Rectal smooth muscle tissue (tissue), 1 donor: ENCODE data around the gene RBBP8NL.

Experiments
- H3K27ac ChIP-seq: one replicate; pipeline ENCODE4 v1.7.0; 2013; ENCODE audit warnings: low read depth, low read length, inconsistent platforms
- H3K27me3 ChIP-seq: one replicate; pipeline ENCODE4 v1.7.0; 2013; ENCODE audit warnings: low read length; ENCODE audit not compliant: control insufficient read depth, insufficient read depth
- H3K36me3 ChIP-seq: one replicate; pipeline ENCODE4 v1.7.0; 2013; ENCODE audit warnings: low read length; ENCODE audit not compliant: control insufficient read depth, insufficient read depth
- H3K4me1 ChIP-seq: one replicate; pipeline ENCODE4 v1.7.0; 2013; ENCODE audit warnings: low read length; ENCODE audit not compliant: control insufficient read depth, insufficient read depth
- H3K4me3 ChIP-seq: one replicate; pipeline ENCODE4 v1.7.0; 2013; ENCODE audit warnings: low read length
- H3K9ac ChIP-seq: one replicate; pipeline ENCODE4 v1.7.0; 2013; ENCODE audit warnings: low read length

Gene RBBP8NL

GRCh38 chr20:62457831-62458230, 30.5 kb upstream of the RBBP8NL start:
- Histone ChIP-seq H3K27me3 (peaks cover 3% of the 10 kb centered on the region), H3K36me3 (no peaks in the 10 kb centered on the region), H3K4me1 (no peaks in the 10 kb centered on the region), H3K4me3 (no peak overlapping the region), H3K9ac (no peak overlapping the region), H3K27ac (no peak overlapping the region)

GRCh38 chr20:62457098-62457497, 29.8 kb upstream of the RBBP8NL start:
- Histone ChIP-seq H3K4me1 (no peaks in the 10 kb centered on the region), H3K4me3 (no peak overlapping the region), H3K27ac (no peak overlapping the region), H3K27me3 (peaks cover 3% of the 10 kb centered on the region), H3K9ac (no peak overlapping the region), H3K36me3 (no peaks in the 10 kb centered on the region)

GRCh38 chr20:62455929-62456328, 28.6 kb upstream of the RBBP8NL start:
- Histone ChIP-seq H3K27ac (no peak overlapping the region), H3K36me3 (no peaks in the 10 kb centered on the region), H3K27me3 (peaks cover 5% of the 10 kb centered on the region), H3K4me3 (no peak overlapping the region), H3K9ac (no peak overlapping the region), H3K4me1 (no peaks in the 10 kb centered on the region)

DNA sequence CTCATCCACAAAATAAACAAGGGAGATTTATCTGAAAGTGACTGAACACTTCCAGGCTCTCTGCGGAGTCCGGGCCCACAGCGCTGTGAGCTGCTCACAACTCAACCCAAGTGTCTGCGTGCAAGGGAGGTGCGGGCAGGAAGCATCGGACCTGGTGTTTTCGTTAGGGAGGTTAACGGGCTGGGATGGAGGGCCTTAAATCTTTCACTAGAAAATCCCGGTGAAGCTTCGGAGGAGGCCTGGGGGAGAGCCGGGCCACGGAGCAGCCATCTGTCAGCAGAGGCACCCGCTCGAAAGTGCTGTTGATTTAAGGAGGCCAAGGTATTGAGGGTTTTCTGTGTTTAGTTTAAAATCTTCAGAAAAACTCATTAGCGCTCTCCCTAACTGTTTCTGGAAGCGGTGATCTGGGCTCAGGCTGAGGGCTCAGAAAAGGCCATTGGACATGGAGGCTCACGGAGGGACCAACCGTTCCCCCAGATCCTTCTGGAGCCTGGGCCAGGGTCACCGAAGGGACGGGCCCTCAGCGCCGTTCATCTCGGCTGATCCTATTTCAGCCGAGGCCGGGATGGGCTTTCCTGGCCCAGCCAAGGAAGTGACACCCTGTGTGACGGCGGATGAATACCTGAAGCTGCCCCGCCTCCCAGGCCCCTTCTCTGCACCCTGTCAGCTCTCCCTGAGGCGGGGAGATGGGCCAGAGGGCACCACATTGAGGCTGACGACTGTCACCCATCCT, 27.7 kb upstream of the RBBP8NL start:
- no peak overlapping the region for H3K4me3 ChIP-seq
- H3K9ac ChIP-seq, result no peak overlapping the region
- no peaks in the 10 kb centered on the region for H3K36me3 ChIP-seq
- no peak overlapping the region for H3K27ac ChIP-seq
- H3K27me3 ChIP-seq, result peaks cover 7% of the 10 kb centered on the region
- no peaks in the 10 kb centered on the region for H3K4me1 ChIP-seq

GRCh38 chr20:62453186-62453808, 26.0 kb upstream of the RBBP8NL start:
- Histone ChIP-seq H3K36me3 (no peaks in the 10 kb centered on the region), H3K9ac (no peak overlapping the region), H3K27me3 (peaks cover 7% of the 10 kb centered on the region), H3K27ac (no peak overlapping the region), H3K4me3 (no peak overlapping the region), H3K4me1 (no peaks in the 10 kb centered on the region)

GRCh38 chr20:62452475-62453095, 25.2 kb upstream of the RBBP8NL start:
- Histone ChIP-seq H3K27me3 (peaks cover 7% of the 10 kb centered on the region), H3K36me3 (no peaks in the 10 kb centered on the region), H3K9ac (no peak overlapping the region), H3K4me3 (no peak overlapping the region), H3K4me1 (no peaks in the 10 kb centered on the region), H3K27ac (no peak overlapping the region)

GRCh38 chr20:62451970-62452369, 24.6 kb upstream of the RBBP8NL start:
- H3K9ac ChIP-seq, result no peak overlapping the region
- H3K27me3 ChIP-seq, result peaks cover 7% of the 10 kb centered on the region
- no peak overlapping the region for H3K27ac ChIP-seq
- H3K36me3 ChIP-seq, result no peaks in the 10 kb centered on the region
- H3K4me3 ChIP-seq, result no peak overlapping the region
- no peaks in the 10 kb centered on the region for H3K4me1 ChIP-seq

DNA sequence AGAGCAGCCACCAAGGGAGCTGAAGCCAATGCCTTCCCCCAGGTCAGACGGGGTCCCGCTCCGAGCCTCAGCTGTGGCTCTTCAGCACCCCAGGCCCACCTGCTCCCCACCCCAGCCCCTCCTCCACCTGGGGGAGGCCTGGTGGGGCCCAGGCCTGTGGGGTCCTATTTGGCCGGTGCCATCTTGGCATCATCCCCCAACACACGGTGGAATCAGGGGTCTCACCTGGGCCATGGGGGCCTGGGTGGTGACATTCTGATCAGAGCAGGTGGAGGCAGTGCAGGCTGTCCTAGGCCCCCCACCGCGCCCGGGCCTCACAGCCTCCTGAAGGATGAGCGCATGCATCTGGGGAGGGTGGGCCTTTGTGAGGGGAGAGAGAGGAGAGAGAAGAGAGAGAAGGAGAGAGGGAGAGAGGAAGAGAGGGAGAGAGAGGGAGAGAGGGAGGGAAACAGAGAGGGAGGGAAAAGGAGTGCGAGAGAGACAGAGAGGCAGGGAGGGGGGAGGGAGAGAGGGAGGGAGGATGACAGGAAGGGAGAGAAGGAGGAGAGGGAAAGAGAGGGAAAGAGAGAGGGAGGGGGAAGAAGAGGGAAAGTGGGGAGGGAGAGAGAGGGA, 23.9 kb upstream of the RBBP8NL start:
- Histone ChIP-seq H3K4me1 (no peaks in the 10 kb centered on the region), H3K27me3 (peaks cover 6% of the 10 kb centered on the region), H3K27ac (no peak overlapping the region), H3K36me3 (no peaks in the 10 kb centered on the region), H3K4me3 (no peak overlapping the region), H3K9ac (no peak overlapping the region)

- peaks cover 4% of the 10 kb centered on the region for H3K27me3 ChIP-seq
- H3K36me3 ChIP-seq, result no peaks in the 10 kb centered on the region
- H3K4me1 ChIP-seq, result no peaks in the 10 kb centered on the region
- no peak overlapping the region for H3K4me3 ChIP-seq
- H3K27ac ChIP-seq, result no peak overlapping the region
- H3K9ac ChIP-seq, result no peak overlapping the region
Observed at GRCh38 chr20:62449951-62450691, 22.8 kb upstream of the RBBP8NL start.

DNA sequence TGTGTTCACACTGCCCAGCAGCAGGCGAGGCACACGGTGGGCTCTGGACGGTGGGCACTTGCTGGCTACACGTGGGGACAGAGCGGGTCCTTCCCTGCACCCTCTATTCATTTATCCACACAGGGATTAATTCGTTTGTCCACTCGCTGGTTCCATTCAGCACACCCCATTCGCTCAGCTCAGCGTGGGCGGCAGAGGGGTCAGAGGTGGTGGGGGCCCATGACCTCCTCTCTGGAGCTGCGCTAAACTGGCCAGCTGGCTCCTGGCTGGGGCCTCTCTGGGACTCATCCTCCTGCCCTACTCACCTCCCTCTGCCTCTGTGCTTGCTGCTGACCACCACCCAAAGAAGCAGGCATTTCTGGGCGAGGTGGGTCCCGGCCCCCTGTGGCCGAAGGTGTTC, 21.4 kb upstream of the RBBP8NL start:
- H3K4me1 ChIP-seq, result no peaks in the 10 kb centered on the region
- H3K27me3 ChIP-seq, result peaks cover 6% of the 10 kb centered on the region
- no peak overlapping the region for H3K9ac ChIP-seq
- no peaks in the 10 kb centered on the region for H3K36me3 ChIP-seq
- no peak overlapping the region for H3K27ac ChIP-seq
- no peak overlapping the region for H3K4me3 ChIP-seq

GRCh38 chr20:62448038-62448437, 20.7 kb upstream of the RBBP8NL start:
- peaks cover 6% of the 10 kb centered on the region for H3K27me3 ChIP-seq
- H3K36me3 ChIP-seq, result no peaks in the 10 kb centered on the region
- no peak overlapping the region for H3K4me3 ChIP-seq
- H3K27ac ChIP-seq, result no peak overlapping the region
- no peak overlapping the region for H3K9ac ChIP-seq
- H3K4me1 ChIP-seq, result no peaks in the 10 kb centered on the region
